MM.1S (cell line): ENCODE results near the gene PRKCA.

ENCODE experiments used
- DNase-seq: peaks from one replicate; pipeline ENCODE4 v3.0.0-alpha.2; 2015
- H2AFZ ChIP-seq: fragments of 300-600 bp; sonication (generic); 2 replicates; pipeline ENCODE4 v1.6.0; 2016; ENCODE audit warnings: antibody characterized with exemption, low read length
- H3F3A ChIP-seq: fragments of 300-600 bp; sonication (generic); 2 replicates; pipeline ENCODE4 v1.6.1; 2016; ENCODE audit warnings: mild to moderate bottlenecking, antibody characterized with exemption, low read length, moderate library complexity, mixed read lengths; ENCODE audit not compliant: insufficient read depth
- H3K27ac ChIP-seq: fragments of 300-600 bp; sonication (generic); 2 replicates; pipeline ENCODE4 v1.5.1; 2016; ENCODE audit warnings: mild to moderate bottlenecking, low read length
- H3K27me3 ChIP-seq: fragments of 300-600 bp; sonication (generic); replicated peaks from 2 replicates; pipeline ENCODE4 v1.6.0; 2016; ENCODE audit warnings: low read length; ENCODE audit not compliant: insufficient read depth
- H3K36me3 ChIP-seq: fragments of 300-600 bp; sonication (generic); replicated peaks from 2 replicates; pipeline ENCODE4 v1.6.1; 2016; ENCODE audit warnings: mild to moderate bottlenecking, low read length, mixed read lengths; ENCODE audit not compliant: insufficient read depth
- H3K4me1 ChIP-seq: fragments of 300-600 bp; sonication (generic); 2 replicates; pipeline ENCODE4 v1.6.1; 2016; ENCODE audit warnings: low read length, mixed read lengths
- H3K4me2 ChIP-seq: fragments of 300-600 bp; sonication (generic); 2 replicates; pipeline ENCODE4 v1.6.0; 2016; ENCODE audit warnings: low read depth, low read length
- H3K4me3 ChIP-seq: fragments of 300-600 bp; sonication (generic); 2 replicates; pipeline ENCODE4 v1.5.1; 2016; ENCODE audit warnings: low read length, mixed read lengths
- H3K79me2 ChIP-seq: fragments of 300-600 bp; sonication (generic); 2 replicates; pipeline ENCODE4 v1.6.1; 2016; ENCODE audit warnings: mixed run types, low read length, mixed read lengths
- H3K9ac ChIP-seq: fragments of 300-600 bp; sonication (generic); 2 replicates; pipeline ENCODE4 v1.6.1; 2016; ENCODE audit warnings: low read length, mixed read lengths
- H3K9me2 ChIP-seq: fragments of 300-600 bp; sonication (generic); replicated peaks from 2 replicates; pipeline ENCODE4 v1.6.1; 2016; ENCODE audit warnings: mild to moderate bottlenecking, low read length, mixed read lengths; ENCODE audit not compliant: insufficient read depth
- H3K9me3 ChIP-seq: fragments of 300-600 bp; sonication (generic); replicated peaks from 2 replicates; pipeline ENCODE4 v1.6.1; 2016; ENCODE audit warnings: mild to moderate bottlenecking, low read length, mixed read lengths; ENCODE audit not compliant: insufficient read depth
- H4K20me1 ChIP-seq: fragments of 300-600 bp; sonication (generic); 2 replicates; pipeline ENCODE4 v1.6.1; 2016; ENCODE audit warnings: mild to moderate bottlenecking, low read length, moderate library complexity, mixed read lengths; ENCODE audit not compliant: insufficient read depth
- CTCF ChIP-seq: fragments of 300-600 bp; sonication (generic); IDR thresholded peaks from 2 replicates; pipeline ENCODE4 v1.5.1; 2016; ENCODE audit warnings: antibody characterized with exemption, low read length, mixed read lengths
- EZH2 ChIP-seq: fragments of 300-600 bp; sonication (generic); optimal IDR thresholded peaks from 2 replicates; pipeline ENCODE3; 2017; ENCODE audit warnings: low read depth, mild to moderate bottlenecking, antibody characterized with exemption, low read length, mixed read lengths
- EZH2phosphoT487 ChIP-seq: fragments of 300-600 bp; sonication (generic); IDR thresholded peaks from 2 replicates; pipeline ENCODE4 v1.6.1; 2018; ENCODE audit warnings: antibody characterized with exemption, low read length

Gene PRKCA

GRCh38 chr17:66807182-66807581 lies 504.8 kb downstream of the PRKCA start:
- no peaks in the 10 kb centered on the region for H3K4me1 ChIP-seq
- no peaks in the 10 kb centered on the region for H3F3A ChIP-seq
- DNase-seq: no peak
- no peak overlapping the region for H3K4me2 ChIP-seq
- TF ChIP-seq EZH2phosphoT487: no peak
- no peak for TF ChIP-seq EZH2
- TF ChIP-seq CTCF: no peak
- H3K9me3 ChIP-seq: no peaks in the 10 kb centered on the region
- H3K27ac ChIP-seq: no peak overlapping the region
- H3K79me2 ChIP-seq: no peaks in the 10 kb centered on the region
- no peak overlapping the region for H3K4me3 ChIP-seq
- H4K20me1 ChIP-seq: no peaks in the 10 kb centered on the region
- H3K27me3 ChIP-seq: no peaks in the 10 kb centered on the region
- H2AFZ ChIP-seq: no peak overlapping the region
- H3K36me3 ChIP-seq: no peaks in the 10 kb centered on the region
- no peaks in the 10 kb centered on the region for H3K9me2 ChIP-seq
- H3K9ac ChIP-seq: no peak overlapping the region

DNA sequence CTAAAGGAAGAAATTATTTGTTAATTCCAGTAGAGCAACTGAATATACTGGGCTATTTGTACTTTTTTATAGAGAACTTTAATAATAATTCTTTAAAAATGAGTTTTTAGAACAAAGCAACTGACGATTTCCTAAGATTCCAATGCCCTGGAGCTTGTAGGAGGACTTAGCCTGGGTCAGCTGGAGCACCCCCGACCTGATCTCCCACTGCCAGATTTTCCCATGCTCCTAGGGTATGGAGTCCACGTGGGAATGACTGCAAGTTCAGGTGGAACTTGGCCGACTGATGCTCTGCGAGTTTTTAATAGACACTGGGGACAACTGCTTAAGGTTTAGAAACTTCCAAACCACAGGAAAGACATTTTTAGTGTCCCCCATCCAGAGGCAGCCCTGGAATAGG lies 507.0 kb downstream of the PRKCA start:
- Histone ChIP-seq H3K4me1 (no peaks in the 10 kb centered on the region), H3K36me3 (no peaks in the 10 kb centered on the region), H3K4me2 (no peak overlapping the region)

GRCh38 chr17:66810951-66811682 lies 508.7 kb downstream of the PRKCA start:
- Histone ChIP-seq H3F3A (no peaks in the 10 kb centered on the region), H3K9me3 (no peaks in the 10 kb centered on the region), H3K4me3 (no peak overlapping the region), H4K20me1 (no peaks in the 10 kb centered on the region), H3K36me3 (no peaks in the 10 kb centered on the region), H3K4me1 (no peaks in the 10 kb centered on the region), H3K79me2 (no peaks in the 10 kb centered on the region), H3K27ac (no peak overlapping the region), H3K9me2 (no peaks in the 10 kb centered on the region), H3K4me2 (no peak overlapping the region), H3K27me3 (no peaks in the 10 kb centered on the region), H2AFZ (no peak overlapping the region), H3K9ac (no peak overlapping the region)
- DNase-seq: no peak
- TF ChIP-seq EZH2phosphoT487: no peak
- TF ChIP-seq EZH2: no peak
- no peak for TF ChIP-seq CTCF

More for the DNA sequence above, 507.0 kb downstream of the PRKCA start:
- H3K4me3 ChIP-seq: no peak overlapping the region
- no peak for DNase-seq
- H4K20me1 ChIP-seq: no peaks in the 10 kb centered on the region
- H3K27me3 ChIP-seq: no peaks in the 10 kb centered on the region
- H3K9ac ChIP-seq: no peak overlapping the region
- H3K79me2 ChIP-seq: no peaks in the 10 kb centered on the region
- no peak for TF ChIP-seq CTCF
- no peak for TF ChIP-seq EZH2
- no peak for TF ChIP-seq EZH2phosphoT487
- no peaks in the 10 kb centered on the region for H3K9me3 ChIP-seq
- no peaks in the 10 kb centered on the region for H3K9me2 ChIP-seq
- no peak overlapping the region for H2AFZ ChIP-seq
- no peaks in the 10 kb centered on the region for H3F3A ChIP-seq
- H3K27ac ChIP-seq: no peak overlapping the region
